ENCODE results near the gene COBLL1. TPM values are rescaled to one million over a fixed set of nuclear protein-coding genes. Genes with fewer than 3 reads are reported as not detected.
"Not testable (repeated sequence)": the region's sequence is repeated elsewhere in the genome, so short reads cannot be mapped to it uniquely, and the experiment has no call there.

COBLL1 gene
- 10 to 100 TPM; 14.6 to 26.4 (median 22.3) TPM for polyA plus RNA-seq (ENCODE audit: insufficient read depth in 1 of 5, insufficient read length in 5 of 5, low replicate concordance in 1 of 5)
- long read RNA-seq, donor 1, full-length matches to known transcripts: 9 of 9 reads
- long read RNA-seq, donor 1, partial matches to known transcripts: 0 of 9 reads
- long read RNA-seq, donor 1, other reads (novel, unspliced or antisense): 0 of 9 reads
- long read RNA-seq, donor 2, full-length matches to known transcripts: 1 of 1 reads
- long read RNA-seq, donor 2, partial matches to known transcripts: 0 of 1 reads
- long read RNA-seq, donor 2, other reads (novel, unspliced or antisense): 0 of 1 reads
- long read RNA-seq, donor 3, full-length matches to known transcripts: 1 of 1 reads
- long read RNA-seq, donor 3, partial matches to known transcripts: 0 of 1 reads
- long read RNA-seq, donor 3, other reads (novel, unspliced or antisense): 0 of 1 reads
- long read RNA-seq, donor 4, full-length matches to known transcripts: 1 of 1 reads
- long read RNA-seq, donor 4, partial matches to known transcripts: 0 of 1 reads
- long read RNA-seq, donor 4, other reads (novel, unspliced or antisense): 0 of 1 reads
- long read RNA-seq, donor 5, full-length matches to known transcripts: 6 of 6 reads
- long read RNA-seq, donor 5, partial matches to known transcripts: 0 of 6 reads
- long read RNA-seq, donor 5, other reads (novel, unspliced or antisense): 0 of 6 reads
- long read RNA-seq, donor 6, full-length matches to known transcripts: 2 of 2 reads
- long read RNA-seq, donor 6, partial matches to known transcripts: 0 of 2 reads
- long read RNA-seq, donor 6, other reads (novel, unspliced or antisense): 0 of 2 reads
- long read RNA-seq, donor 7, full-length matches to known transcripts: 2 of 2 reads
- long read RNA-seq, donor 7, partial matches to known transcripts: 0 of 2 reads
- long read RNA-seq, donor 7, other reads (novel, unspliced or antisense): 0 of 2 reads
- long read RNA-seq, donor 8: 0 reads

GRCh38 chr2:164841719-164842623, at the start of gene COBLL1:
Gene COBLL1, minus strand, starts transcription at chr2:164841823. Its CDS starts 627 bp downstream, at chr2:164841196.
- peak; percentile 79 to 80 for DNase-seq

GRCh38 chr2:164890544-164890943, 48.9 kb upstream of the COBLL1 start:
- DNase-seq: no peak

DNA sequence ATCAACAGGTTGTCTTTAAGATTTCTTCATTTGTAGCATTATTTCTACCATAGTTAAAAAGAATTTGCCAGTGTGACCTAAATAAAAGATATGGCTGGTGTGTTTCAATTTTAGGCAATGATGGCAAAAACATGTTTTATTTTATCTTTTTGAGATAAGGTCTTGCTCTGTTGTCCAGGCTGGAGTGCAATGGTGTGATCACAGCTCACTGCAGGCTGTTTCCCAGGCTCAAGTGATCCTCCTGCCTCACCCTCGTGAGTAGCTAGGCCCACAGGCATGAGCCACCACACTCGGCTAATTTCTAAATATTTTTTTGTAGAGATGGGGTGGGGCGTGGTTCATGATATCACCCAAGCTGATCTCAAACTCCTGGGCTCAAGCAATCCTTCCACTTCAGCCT, 47.0 kb upstream of the COBLL1 start:
- DNase-seq: no peak

- DNase-seq: no peak
These were observed 46.0 kb upstream of the COBLL1 start for GRCh38 chr2:164887434-164888144.

GRCh38 chr2:164882276-164882675, 40.7 kb upstream of the COBLL1 start:
- DNase-seq: no peak

DNA sequence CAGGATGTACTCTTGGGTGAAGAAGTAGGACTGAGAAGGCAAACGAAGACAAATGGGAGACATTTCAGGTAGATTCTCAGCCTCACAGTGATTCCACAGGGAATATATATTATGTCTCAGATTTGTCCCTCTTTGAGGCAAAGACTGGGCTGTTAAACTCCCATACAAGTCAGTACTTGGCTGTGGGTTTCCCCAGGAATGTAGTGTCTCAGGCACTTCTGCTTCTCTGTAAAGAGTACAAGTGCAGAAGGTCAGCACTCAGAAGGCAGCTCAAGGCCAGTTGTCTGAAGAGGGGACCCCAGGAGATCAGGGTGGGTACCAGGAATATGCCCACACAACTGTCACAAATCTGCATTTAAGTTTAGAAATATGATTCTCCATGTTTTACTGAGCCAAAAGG, 39.9 kb upstream of the COBLL1 start:
- no peak for DNase-seq

- DNase-seq: no peak
These were observed 38.4 kb upstream of the COBLL1 start for GRCh38 chr2:164879901-164880535.

GRCh38 chr2:164877927-164878326, 36.3 kb upstream of the COBLL1 start:
- DNase-seq: no peak

DNA sequence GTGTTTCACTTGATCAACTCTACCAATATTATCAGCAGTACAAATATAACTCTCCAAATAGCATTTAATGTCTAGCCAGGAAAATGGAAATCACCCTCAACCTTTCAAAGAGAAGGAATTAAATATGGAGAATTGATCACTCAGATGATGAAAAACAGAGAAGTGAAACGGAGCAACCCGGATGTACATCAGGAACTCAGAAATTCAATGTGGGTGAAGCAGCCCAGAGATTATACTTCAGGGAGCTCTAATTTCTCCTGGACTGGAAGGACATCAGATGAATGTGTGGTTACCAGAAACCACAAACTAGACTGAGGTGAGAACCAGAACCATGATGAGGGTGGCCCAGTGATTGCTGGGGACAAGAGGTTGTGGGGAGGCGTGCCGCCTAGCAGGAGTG, 35.5 kb upstream of the COBLL1 start:
- DNase-seq: no peak

- DNase-seq: no peak
These were observed 33.9 kb upstream of the COBLL1 start for GRCh38 chr2:164875334-164876205.

DNA sequence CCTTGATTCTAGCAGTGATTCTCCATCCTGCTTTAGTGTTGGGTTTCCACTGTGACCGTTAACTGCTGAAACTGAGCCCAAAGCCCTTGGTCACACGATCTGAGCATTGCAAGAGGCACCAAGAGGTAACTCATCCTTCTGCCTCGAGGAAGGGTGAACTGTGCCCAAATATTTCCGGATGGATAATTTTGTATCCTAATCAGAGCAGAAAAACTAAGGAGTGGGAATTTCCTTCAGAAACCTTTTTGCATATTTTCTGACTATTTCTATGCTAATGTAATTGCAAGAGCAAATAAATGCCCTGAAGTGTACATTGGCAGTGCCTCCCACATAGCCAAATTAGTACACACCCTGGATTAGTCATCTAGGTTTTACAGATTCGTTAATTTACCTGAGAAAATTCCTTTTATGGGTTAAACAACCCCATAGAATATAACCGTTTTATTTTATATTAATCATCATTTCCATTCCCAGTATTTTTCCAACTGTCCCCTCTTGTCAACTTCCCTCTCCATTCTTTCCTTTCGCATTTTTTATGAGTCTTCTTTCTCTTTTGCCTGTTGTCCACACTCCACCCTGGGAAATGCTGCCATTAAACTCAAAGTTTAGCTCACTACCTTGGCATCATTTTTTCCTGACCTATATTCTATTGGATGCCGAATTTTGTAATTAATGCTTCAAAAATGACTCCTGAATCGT, 31.7 kb upstream of the COBLL1 start:
- no peak for DNase-seq

- no peak for DNase-seq
These were observed 29.8 kb upstream of the COBLL1 start for GRCh38 chr2:164871404-164871803.

- no peak for DNase-seq
These were observed 27.8 kb upstream of the COBLL1 start for GRCh38 chr2:164869420-164869772.

DNA sequence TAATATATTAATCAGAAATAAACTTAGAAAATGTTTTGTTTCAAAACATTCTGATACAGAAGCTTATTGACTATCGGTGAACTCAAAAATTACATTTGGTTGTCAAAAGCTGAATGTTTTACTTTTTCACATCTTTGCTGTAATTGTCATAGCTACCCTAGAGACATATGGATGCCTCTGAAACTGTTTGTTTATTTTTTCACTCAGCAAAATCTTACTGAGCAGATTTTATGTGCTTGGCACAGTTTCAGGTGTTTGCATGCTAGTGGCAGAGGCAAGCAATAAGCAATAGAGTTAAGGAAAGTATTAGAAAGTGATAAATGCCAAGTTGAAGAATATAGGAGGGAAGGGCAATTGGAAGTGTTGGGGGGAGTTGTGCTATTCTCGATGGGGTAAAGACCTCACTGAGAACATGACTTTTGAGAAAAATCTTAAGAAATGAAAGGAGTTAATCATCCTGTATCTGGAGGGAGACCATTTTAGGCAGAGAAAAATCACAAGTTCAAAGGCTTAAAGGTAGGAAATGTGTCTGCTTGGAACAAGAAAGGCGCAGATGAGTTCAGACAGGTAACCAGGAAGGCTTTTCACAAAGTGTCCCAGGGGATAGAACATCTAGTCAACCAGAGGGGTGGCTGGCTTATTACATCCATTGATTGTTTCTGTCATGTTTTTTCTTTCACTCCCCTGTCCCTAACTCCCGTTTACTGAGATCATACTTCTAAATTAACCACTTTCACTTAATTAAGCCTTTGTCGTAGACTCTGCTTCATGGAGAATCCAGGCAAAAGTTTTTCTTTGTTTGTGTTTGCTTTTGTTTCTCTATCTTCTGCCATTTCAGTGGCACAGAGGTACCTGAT, 27.2 kb upstream of the COBLL1 start:
- no peak for DNase-seq

- DNase-seq: no peak
These were observed 26.3 kb upstream of the COBLL1 start for GRCh38 chr2:164867779-164868397.

- DNase-seq: not testable (repeated sequence)
These were observed 24.8 kb upstream of the COBLL1 start for GRCh38 chr2:164866381-164866780.

- no peak for DNase-seq
These were observed 19.0 kb upstream of the COBLL1 start for GRCh38 chr2:164860694-164861042.

Data from right lung (tissue), 10 donors.